ENCODE measurements around the gene NRARP.

- TF ChIP-seq CTCF (IDR thresholded peaks at IDR 0.05; ENCODE audit: low read length) = no peak
- TF ChIP-seq EZH2phosphoT487 (IDR thresholded peaks at IDR 0.05; ENCODE audit: low read length) = no peak
- TF ChIP-seq EZH2 (optimal IDR thresholded peaks at IDR 0.05; ENCODE audit: low read depth, low read length) = no peak
Measured at GRCh38 chr9:137319011-137319738, 17.1 kb upstream of the NRARP start.
